Glutamatergic neuron (in vitro differentiated cells): Measurements from ENCODE around the gene FBXL12. TPM values are rescaled to one million over a fixed set of nuclear protein-coding genes. Genes with fewer than 3 reads are reported as not detected.

Source experiments
- DNase-seq: peaks from one replicate; pipeline ENCODE4 v3.0.0; 2022
- H3K27ac Mint-ChIP-seq: one replicate; pipeline ENCODE4 v1.8.0; 2020; ENCODE audit warnings: mild to moderate bottlenecking, mixed read lengths, inconsistent platforms; ENCODE audit not compliant: unreplicated experiment
- H3K27me3 Mint-ChIP-seq: one replicate; pipeline ENCODE4 v1.8.0; 2020; ENCODE audit warnings: mild to moderate bottlenecking, moderate library complexity, mixed read lengths, inconsistent platforms; ENCODE audit not compliant: unreplicated experiment
- H3K36me3 Mint-ChIP-seq: one replicate; pipeline ENCODE4 v1.8.0; 2020; ENCODE audit warnings: mild to moderate bottlenecking, mixed read lengths, inconsistent platforms; ENCODE audit not compliant: unreplicated experiment
- H3K4me1 Mint-ChIP-seq: one replicate; pipeline ENCODE4 v1.8.0; 2020; ENCODE audit warnings: mild to moderate bottlenecking, low read depth, mixed read lengths, inconsistent platforms; ENCODE audit not compliant: unreplicated experiment
- H3K4me3 Mint-ChIP-seq: one replicate; pipeline ENCODE4 v1.8.0; 2020; ENCODE audit warnings: mild to moderate bottlenecking, mixed read lengths, inconsistent platforms; ENCODE audit not compliant: unreplicated experiment
- H3K9me3 Mint-ChIP-seq: one replicate; pipeline ENCODE4 v1.8.0; 2020; ENCODE audit warnings: mild to moderate bottlenecking, moderate library complexity, mixed read lengths, inconsistent platforms; ENCODE audit not compliant: unreplicated experiment
- total RNA-seq: library from RNA; stranded (reverse); fragmentation: NEBNext Ultra II Directional; extraction: Animal tissue kit (Norgen Biotek cat#: 25700); gene quantifications from one replicate; pipeline ENCODE4 v1.2.1, GENCODE V29; 2021; ENCODE audit not compliant: unreplicated experiment
- TF ChIP-seq, protein P1 (sequence below): fragments of 200-600 bp; sonication (generic); IDR thresholded peaks from one replicate; pipeline ENCODE4 v1.5.0; 2021; ENCODE audit not compliant: partially characterized antibody, unreplicated experiment

The FBXL12 gene
- total RNA-seq, 1 donor from 2014 or later, result 43.0 TPM

- Mint-ChIP-seq H3K27ac (peak overlapping the region; percentile 90), H3K36me3 (peaks cover 10% of the 10 kb centered on the region), H3K4me3 (peak overlapping the region; percentile 91), H3K4me1 (peaks cover 3% of the 10 kb centered on the region), H3K9me3 (peaks cover 13% of the 10 kb centered on the region), H3K27me3 (peaks cover 8% of the 10 kb centered on the region)
- no peak for DNase-seq
- TF ChIP-seq, protein P1, sequence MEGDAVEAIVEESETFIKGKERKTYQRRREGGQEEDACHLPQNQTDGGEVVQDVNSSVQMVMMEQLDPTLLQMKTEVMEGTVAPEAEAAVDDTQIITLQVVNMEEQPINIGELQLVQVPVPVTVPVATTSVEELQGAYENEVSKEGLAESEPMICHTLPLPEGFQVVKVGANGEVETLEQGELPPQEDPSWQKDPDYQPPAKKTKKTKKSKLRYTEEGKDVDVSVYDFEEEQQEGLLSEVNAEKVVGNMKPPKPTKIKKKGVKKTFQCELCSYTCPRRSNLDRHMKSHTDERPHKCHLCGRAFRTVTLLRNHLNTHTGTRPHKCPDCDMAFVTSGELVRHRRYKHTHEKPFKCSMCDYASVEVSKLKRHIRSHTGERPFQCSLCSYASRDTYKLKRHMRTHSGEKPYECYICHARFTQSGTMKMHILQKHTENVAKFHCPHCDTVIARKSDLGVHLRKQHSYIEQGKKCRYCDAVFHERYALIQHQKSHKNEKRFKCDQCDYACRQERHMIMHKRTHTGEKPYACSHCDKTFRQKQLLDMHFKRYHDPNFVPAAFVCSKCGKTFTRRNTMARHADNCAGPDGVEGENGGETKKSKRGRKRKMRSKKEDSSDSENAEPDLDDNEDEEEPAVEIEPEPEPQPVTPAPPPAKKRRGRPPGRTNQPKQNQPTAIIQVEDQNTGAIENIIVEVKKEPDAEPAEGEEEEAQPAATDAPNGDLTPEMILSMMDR, result no peak
Observed at GRCh38 chr19:9818175-9818733, 625 bp downstream of the FBXL12 start.

GRCh38 chr19:9811139-9811538 is 7.7 kb downstream of the FBXL12 start:
- Mint-ChIP-seq H3K36me3 (peaks cover 5% of the 10 kb centered on the region), H3K4me3 (no peak overlapping the region), H3K4me1 (no peaks in the 10 kb centered on the region), H3K9me3 (peaks cover 3% of the 10 kb centered on the region), H3K27ac (no peak overlapping the region), H3K27me3 (peaks cover 3% of the 10 kb centered on the region)
- TF ChIP-seq, protein P1, result no peak
- DNase-seq, result no peak

DNA sequence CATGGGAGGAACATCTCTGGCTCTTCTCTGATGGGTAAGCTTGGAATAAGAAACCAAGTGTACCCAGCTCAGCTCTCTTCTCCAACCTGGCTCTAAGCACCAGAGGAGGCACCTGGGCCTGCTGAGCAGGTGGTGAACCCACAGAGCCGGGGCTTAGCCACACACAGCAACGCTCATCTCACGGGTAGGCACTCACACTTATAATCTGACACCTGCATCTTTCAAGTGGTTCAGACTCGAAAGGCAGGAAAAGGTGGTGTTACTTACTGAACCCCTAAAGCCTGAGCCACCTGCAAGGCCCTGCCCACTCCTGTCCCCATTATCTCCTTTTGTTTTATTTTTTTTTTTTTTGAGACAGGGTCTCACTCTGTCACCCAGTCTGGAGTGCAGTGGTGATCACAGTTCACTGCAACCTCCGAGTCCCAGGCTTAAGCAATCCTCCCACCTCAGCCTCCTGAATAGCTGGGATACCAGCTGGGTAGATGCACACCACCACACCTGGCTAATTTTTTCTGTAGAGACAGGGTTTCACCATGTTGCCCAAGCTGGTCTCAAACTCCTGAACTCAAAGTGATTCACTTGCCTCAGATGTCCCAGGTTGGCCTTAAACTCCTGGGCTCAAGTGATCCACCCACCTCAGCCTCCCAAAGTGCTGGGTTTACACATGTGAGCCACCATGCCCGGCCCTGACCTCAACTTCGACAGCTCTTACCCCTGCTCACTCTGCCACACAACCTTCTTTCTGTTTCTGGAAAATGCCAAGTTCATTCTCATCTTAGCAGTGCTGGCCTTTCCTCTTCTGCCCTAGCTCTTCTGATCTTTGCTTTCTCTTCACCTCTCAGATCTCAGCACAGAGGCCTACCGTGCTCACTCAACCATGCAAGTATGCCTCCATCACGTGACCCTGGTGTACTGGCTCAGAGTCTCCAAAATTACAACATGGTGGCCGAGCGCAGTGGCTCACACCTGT is 9.7 kb downstream of the FBXL12 start:
- Mint-ChIP-seq H3K4me3 (no peak overlapping the region), H3K36me3 (peaks cover 4% of the 10 kb centered on the region), H3K27me3 (peaks cover 3% of the 10 kb centered on the region), H3K9me3 (peaks cover 2% of the 10 kb centered on the region), H3K4me1 (no peaks in the 10 kb centered on the region), H3K27ac (no peak overlapping the region)
- TF ChIP-seq, protein P1, result no peak
- DNase-seq, result no peak

DNA sequence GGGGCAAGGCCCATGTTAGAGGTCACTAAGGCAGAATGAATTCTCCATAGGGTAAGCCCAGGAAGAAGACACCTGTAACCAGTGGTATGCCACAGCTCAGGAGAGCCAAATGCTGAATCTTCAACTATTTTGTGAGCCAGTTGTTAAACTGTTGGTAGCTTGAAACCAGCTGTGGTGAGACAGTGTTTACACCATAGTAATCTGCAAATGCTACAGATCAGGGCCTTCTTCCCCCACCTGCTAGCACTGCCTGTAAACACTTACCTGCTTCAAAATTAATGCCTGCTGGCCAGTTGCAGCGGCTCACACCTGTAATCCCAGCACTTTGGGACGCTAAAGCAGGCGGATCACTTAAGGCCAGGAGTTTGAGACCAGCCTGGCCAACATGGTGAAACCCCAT is 12.1 kb downstream of the FBXL12 start:
- no peaks in the 10 kb centered on the region for H3K4me1 Mint-ChIP-seq
- DNase-seq, result no peak
- peaks cover 2% of the 10 kb centered on the region for H3K9me3 Mint-ChIP-seq
- H3K27ac Mint-ChIP-seq, result no peak overlapping the region
- TF ChIP-seq, protein P1, result no peak
- H3K27me3 Mint-ChIP-seq, result peaks cover 3% of the 10 kb centered on the region
- no peaks in the 10 kb centered on the region for H3K36me3 Mint-ChIP-seq
- H3K4me3 Mint-ChIP-seq, result no peak overlapping the region

GRCh38 chr19:9801976-9802375 is 16.9 kb downstream of the FBXL12 start:
- no peak overlapping the region for H3K4me3 Mint-ChIP-seq
- no peaks in the 10 kb centered on the region for H3K9me3 Mint-ChIP-seq
- H3K27ac Mint-ChIP-seq, result no peak overlapping the region
- TF ChIP-seq, protein P1, result no peak
- H3K36me3 Mint-ChIP-seq, result no peaks in the 10 kb centered on the region
- H3K27me3 Mint-ChIP-seq, result peaks cover 2% of the 10 kb centered on the region
- no peak for DNase-seq
- no peaks in the 10 kb centered on the region for H3K4me1 Mint-ChIP-seq
